Bronchial epithelial cell (primary cell): ENCODE results near the gene BAIAP3. TPM values are rescaled to one million over a fixed set of nuclear protein-coding genes. Genes with fewer than 3 reads are reported as not detected.

ENCODE experiments used
- DNase-seq: peaks from one replicate; pipeline ENCODE4 v3.0.0-alpha.2; 2010; ENCODE audit warnings: low read depth
- FAIRE-seq: peaks from 2 replicates; lab custom pipeline; 2011; peaks lifted over from hg19 to GRCh38; lab: Jason Lieb, UNC
- H3K27me3 ChIP-seq: 2 replicates; pipeline ENCODE4 v1.5.1; 2011; ENCODE audit warnings: low read length; ENCODE audit not compliant: control insufficient read depth, insufficient read depth
- H3K36me3 ChIP-seq: 2 replicates; pipeline ENCODE4 v1.5.1; 2011; ENCODE audit warnings: low read length; ENCODE audit not compliant: control insufficient read depth, insufficient read depth
- H3K4me3 ChIP-seq: 2 replicates; pipeline ENCODE4 v1.5.1; 2011; ENCODE audit warnings: mild to moderate bottlenecking, low read depth, low read length, control low read depth
- total RNA-seq: library from RNA; depleted of rRNA; stranded (reverse); fragments of >200 nt; gene quantifications from 2 replicates; pipeline ENCODE4 v1.2.1, GENCODE V29; 2014
- TF ChIP-seq, protein P1 (sequence below): IDR thresholded peaks from 2 replicates; pipeline ENCODE4 v1.5.1; 2011; ENCODE audit warnings: mild to moderate bottlenecking, moderate library complexity, low read length, control low read depth, inconsistent platforms; ENCODE audit not compliant: insufficient read depth, severe bottlenecking

The BAIAP3 gene
- total RNA-seq, 1 donor from 2014 or later = 0.26 TPM

- H3K27me3 ChIP-seq = no peaks in the 10 kb centered on the region
- DNase-seq (no peak), FAIRE-seq (no peak)
- TF ChIP-seq, protein P1, sequence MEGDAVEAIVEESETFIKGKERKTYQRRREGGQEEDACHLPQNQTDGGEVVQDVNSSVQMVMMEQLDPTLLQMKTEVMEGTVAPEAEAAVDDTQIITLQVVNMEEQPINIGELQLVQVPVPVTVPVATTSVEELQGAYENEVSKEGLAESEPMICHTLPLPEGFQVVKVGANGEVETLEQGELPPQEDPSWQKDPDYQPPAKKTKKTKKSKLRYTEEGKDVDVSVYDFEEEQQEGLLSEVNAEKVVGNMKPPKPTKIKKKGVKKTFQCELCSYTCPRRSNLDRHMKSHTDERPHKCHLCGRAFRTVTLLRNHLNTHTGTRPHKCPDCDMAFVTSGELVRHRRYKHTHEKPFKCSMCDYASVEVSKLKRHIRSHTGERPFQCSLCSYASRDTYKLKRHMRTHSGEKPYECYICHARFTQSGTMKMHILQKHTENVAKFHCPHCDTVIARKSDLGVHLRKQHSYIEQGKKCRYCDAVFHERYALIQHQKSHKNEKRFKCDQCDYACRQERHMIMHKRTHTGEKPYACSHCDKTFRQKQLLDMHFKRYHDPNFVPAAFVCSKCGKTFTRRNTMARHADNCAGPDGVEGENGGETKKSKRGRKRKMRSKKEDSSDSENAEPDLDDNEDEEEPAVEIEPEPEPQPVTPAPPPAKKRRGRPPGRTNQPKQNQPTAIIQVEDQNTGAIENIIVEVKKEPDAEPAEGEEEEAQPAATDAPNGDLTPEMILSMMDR = no peak
- peaks cover 2% of the 10 kb centered on the region for H3K36me3 ChIP-seq
- H3K4me3 ChIP-seq = no peak overlapping the region
Observed at GRCh38 chr16:1375741-1376410, 42.4 kb downstream of the BAIAP3 start.

DNA sequence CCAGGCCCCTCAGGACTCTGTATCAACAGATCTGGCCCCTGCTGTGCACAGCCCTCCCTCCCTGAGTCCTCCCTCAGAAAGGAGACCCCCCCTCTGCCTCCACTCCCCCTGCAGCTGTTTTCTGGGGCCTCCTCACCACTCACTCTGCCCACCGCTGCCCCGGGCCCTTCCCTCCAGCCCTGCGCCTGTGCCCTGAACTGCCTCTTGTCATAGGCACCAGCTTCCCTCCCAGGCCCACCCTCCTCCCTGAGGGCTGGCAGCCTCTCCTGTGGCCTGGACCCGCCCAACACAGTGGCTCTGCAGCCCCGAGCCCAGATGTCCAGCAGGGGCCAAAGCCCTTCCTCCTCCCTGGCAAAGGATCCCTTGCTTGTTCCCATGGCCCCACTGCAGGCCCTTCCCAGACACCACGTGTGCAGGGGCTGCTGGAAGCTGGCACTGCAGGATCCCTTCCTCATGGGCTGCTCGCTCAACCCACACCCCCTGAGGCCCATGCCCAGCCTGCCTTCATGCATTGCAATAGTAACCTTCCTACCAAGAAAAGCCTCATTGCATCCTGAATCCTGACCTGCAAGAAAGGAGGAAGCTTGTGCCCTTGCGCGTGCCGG, 44.1 kb downstream of the BAIAP3 start:
- no peak overlapping the region for H3K4me3 ChIP-seq
- no peak for FAIRE-seq
- DNase-seq = no peak

GRCh38 chr16:1378087-1378803, 44.8 kb downstream of the BAIAP3 start:
- no peak for FAIRE-seq
- no peaks in the 10 kb centered on the region for H3K27me3 ChIP-seq
- TF ChIP-seq, protein P1 = no peak
- H3K36me3 ChIP-seq = peaks cover 1% of the 10 kb centered on the region
- no peak overlapping the region for H3K4me3 ChIP-seq
- DNase-seq = no peak

More for the DNA sequence above, 44.1 kb downstream of the BAIAP3 start:
- H3K27me3 ChIP-seq = no peaks in the 10 kb centered on the region
- H3K36me3 ChIP-seq = peaks cover 1% of the 10 kb centered on the region
- TF ChIP-seq, protein P1 = no peak

- FAIRE-seq (no peak), DNase-seq (peak; percentile 66)
- Histone ChIP-seq H3K36me3 (peaks cover 1% of the 10 kb centered on the region), H3K27me3 (no peaks in the 10 kb centered on the region), H3K4me3 (peak overlapping the region; percentile 63)
- TF ChIP-seq, protein P1 = no peak
Observed at GRCh38 chr16:1378804-1379303, 45.4 kb downstream of the BAIAP3 start.

DNA sequence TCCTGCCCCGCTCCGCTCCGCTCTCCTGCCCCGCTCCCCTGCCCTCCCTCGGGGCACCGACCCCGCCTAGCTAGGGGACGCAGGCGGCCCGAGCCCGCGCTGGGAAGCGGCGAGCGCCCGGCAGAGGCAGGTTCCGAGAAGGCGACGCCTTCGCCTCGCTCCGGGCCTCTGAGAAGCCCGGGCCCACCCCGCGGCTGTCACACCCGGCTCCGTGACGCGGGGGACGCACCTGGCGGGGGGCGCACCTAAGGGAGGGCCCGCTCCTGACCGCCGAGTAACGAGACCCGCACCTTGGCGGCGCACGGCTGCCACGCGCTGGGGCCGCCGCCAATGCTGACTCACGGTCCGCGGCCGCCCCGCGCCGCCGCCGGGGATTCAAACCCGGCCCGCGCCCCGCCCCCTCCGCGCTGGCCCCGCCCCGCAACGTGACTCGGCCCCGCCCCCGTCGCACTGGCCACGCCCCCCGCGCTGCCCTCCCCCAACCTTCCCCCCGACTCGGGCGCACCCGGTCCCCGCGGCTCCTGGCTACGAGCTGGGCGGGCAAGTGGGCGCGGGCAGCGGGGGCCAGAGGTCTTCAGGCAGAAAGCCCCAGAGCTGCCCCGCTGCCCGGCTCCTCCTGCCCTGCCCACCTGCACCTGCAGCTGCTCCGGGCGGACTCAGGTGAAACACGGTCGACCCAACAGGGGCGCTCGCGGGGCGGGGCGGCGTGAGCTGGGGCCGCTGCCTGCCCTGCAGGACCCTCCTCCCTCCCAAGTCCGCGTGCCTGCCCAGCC, 46.0 kb downstream of the BAIAP3 start:
- H3K27me3 ChIP-seq = no peaks in the 10 kb centered on the region
- H3K4me3 ChIP-seq = peak overlapping the region; percentile 63
- peaks cover 1% of the 10 kb centered on the region for H3K36me3 ChIP-seq
- FAIRE-seq = no peak
- TF ChIP-seq, protein P1 = no peak
- DNase-seq = peak; percentile 5
